HG03520 (cell line): ENCODE results near the gene FOXP3.

Experiments
- ATAC-seq: cut with Tn5 transposase; IDR thresholded peaks from one replicate; pipeline ENCODE4 v1.9.1; 2021; ENCODE audit warnings: mild to moderate bottlenecking, moderate library complexity; ENCODE audit not compliant: unreplicated experiment

The FOXP3 gene

GRCh38 chrX:49250578-49250977 is 13.9 kb downstream of the FOXP3 start:
- no peak for ATAC-seq

DNA sequence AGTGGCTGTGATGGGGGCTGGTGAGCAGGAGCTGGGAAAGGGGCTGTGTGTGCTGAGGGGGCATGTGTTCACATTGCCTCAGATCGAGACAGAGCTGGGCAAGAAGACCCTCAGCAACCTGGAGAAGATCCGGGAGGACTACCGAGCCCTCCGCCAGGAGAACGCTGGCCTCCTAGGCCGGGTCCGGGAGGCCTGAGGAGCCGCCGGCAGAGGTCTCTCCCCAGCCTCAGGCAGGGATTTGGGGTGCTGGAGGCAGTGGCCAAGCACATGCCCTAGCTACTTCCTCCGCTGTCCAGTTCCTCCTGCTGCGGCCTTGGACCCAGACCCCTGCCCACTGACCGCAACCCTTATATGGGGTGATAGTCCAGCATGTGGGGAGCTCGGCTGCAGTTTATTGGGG is 14.4 kb downstream of the FOXP3 start:
- ATAC-seq, result no peak

- ATAC-seq, result no peak
Observed at GRCh38 chrX:49249616-49250015, 14.9 kb downstream of the FOXP3 start.

DNA sequence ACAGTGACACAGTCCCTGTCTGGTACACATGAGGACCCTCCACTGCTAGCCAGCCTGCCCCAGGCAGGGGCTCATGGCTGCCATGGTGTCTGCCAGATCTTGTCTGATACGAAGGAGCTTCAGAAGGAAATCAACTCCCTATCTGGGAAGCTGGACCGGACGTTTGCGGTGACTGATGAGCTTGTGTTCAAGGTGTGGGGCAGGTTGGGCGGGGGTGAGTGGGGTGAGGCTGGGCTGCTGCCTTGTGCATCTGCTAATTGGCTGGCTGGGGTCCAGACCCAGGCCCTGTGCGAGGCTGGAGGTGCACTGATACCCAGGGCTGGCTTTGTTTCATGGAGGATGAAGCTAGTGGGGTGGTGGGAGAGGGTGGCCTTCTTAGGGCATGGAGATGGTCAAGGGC is 15.4 kb downstream of the FOXP3 start:
- no peak for ATAC-seq

GRCh38 chrX:49247916-49248811 is 16.3 kb downstream of the FOXP3 start:
- ATAC-seq, result no peak

GRCh38 chrX:49247346-49247745 is 17.2 kb downstream of the FOXP3 start:
- ATAC-seq, result no peak

- no peak for ATAC-seq
Observed at GRCh38 chrX:49246541-49246940, 18.0 kb downstream of the FOXP3 start.

DNA sequence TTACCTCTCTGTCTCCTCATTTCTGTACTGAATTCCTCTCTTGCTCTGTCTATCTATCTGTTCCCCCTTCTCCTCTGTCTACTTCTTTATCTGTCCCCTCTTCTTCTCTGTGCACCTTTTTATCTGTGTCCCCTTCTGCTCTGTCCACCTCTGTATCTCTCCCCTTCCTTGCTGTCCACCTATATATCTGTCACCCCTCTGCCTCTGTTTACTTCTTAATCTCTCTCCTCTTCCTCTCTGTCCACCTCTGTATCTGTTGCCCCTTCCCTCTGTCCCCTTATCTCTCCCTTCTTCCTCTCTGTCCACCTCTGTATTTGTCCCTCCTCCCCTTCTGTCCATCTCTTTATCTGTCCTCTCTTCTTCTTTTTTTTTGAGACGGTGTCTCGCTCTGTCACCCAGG is 20.3 kb downstream of the FOXP3 start:
- no peak for ATAC-seq

DNA sequence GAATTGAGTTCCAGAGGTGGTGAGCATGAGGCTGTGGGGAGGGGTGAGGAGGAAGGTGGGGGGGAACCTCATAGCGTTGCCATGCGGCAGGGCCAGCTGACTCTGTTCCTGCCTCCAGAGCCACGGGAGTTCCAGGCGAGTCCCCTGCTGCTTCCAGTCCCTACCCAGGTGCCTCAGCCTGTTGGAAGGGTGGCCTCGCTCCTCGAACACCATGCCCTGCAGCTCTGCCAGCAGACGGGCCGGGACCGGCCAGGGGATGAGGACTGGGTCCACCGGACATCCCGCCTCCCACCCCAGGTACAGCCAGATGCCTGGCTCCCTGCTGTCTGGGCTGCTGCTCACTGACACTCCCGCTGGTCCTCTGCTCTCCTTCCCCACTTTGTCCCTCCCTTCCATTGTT is 21.3 kb downstream of the FOXP3 start:
- ATAC-seq, result no peak

GRCh38 chrX:49242545-49243066 is 21.9 kb downstream of the FOXP3 start:
- ATAC-seq, result no peak

DNA sequence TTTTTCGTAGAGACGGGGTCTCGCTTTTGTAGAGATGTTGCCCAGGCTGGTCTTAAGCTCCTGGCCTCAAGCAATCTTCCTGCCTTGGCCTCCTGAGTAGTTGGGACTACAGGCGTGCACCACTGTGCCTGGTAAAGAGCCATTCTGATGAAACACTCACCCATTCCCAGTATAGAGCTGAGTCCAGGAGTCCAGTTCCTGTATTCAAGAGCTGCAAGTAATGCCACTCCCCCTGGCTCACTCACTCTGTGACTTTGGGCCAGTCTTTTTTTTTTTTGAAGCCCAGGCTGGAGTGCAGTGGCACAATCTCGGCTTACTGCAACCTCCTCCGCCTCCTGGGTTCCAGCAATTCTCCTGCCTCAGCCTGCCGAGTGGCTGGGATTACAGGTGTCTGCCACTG is 25.8 kb downstream of the FOXP3 start:
- no peak for ATAC-seq

- ATAC-seq, result no peak
Observed at GRCh38 chrX:49237060-49237459, 27.4 kb downstream of the FOXP3 start.

DNA sequence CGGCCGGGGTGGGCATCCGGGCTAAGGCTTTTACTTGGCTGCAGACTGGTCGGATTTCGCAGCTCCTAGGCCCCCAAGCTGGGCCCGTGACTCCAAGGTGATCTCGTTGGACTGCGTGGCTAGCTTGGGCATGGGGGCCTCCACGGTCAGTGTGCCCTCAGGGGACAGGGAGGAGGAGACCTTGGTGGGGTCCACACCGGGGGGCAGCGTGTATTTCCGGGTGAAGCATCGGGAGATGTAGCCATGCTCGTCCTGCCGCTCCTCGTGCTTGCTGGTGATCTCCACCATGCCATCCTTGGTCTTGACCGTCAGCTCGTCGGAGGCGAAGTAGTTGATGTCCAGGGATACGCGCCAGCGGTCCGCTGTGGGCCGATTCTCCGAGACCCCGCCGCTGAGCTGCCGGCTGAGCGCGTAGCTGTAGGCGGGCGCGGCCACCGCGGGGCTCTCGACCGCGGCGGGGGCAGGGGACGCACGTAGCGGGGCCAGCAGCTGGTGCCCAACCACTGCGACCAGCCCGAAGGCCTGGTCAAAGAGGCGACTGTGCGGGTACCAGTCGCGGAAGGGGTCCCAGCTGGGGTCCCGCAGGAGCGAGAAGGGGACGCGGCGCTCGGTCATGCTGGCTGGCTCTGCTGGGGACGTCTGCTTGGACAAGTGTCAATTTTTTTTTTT is 30.5 kb downstream of the FOXP3 start:
- ATAC-seq, result no peak

GRCh38 chrX:49233176-49233575 is 31.3 kb downstream of the FOXP3 start, which contains the start of gene CACNA1F:
Gene CACNA1F (minus strand): TSS chrX:49233340. CDS start chrX:49233309, 31 bp downstream.
- no peak for ATAC-seq

- ATAC-seq, result no peak
Observed at GRCh38 chrX:49232525-49232924, 32.0 kb downstream of the FOXP3 start.

GRCh38 chrX:49231333-49232000 is 33.0 kb downstream of the FOXP3 start:
- ATAC-seq, result no peak

DNA sequence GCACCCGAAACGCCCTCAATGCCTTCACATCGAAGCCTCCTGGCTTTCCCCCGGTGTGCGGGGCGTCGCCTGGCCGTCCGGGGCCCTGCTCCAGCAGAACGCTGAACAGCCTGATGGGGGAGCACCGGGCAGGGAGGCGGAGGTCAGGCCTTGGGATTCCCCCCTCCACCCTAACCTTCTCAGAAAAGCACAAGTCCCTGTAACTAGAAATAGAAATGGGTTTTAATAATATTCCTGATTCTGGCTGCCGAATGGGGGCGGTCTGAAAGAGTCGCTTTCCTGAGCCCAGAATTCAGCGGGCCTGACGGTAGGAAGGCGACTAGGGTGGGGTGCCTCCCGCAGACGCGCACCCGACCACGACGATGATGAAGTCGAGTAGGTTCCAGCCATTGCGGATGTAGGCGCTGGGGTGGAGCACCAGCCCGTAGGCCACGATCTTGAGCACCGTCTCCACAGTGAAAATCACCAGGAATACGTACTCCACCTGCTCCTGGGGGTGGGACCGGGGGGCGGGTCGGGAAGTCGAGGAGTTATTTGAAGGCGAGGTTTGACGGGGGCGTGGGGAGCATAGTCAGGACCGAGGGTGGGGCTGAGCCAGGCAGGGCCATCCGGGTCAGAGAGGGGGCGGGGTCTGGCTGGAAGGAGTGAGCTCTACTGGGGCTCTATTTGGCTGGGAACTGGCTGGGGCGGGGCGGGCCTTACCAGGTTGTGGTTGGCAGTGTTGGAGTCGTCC is 33.8 kb downstream of the FOXP3 start:
- peak; percentile 45 for ATAC-seq

GRCh38 chrX:49228185-49228584 is 36.3 kb downstream of the FOXP3 start:
- ATAC-seq, result no peak

DNA sequence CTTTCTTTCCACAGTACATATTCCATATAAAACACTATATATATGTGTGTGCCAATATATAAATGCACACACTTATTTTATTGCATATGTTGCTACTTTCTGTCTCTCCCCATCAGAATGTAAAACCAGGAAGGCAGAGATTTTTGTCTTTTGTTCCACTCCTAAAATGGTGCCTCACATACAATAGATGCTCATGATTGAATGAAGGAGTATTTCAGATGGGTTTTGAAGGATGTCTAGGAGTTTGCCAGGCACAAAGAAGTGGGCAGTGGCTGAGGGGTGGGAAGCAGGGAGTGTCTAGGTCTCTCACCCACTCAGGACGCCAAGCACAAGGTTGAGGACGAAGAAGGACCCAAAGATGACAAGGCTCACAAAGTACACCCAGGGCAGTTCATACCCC is 36.8 kb downstream of the FOXP3 start:
- ATAC-seq, result no peak

DNA sequence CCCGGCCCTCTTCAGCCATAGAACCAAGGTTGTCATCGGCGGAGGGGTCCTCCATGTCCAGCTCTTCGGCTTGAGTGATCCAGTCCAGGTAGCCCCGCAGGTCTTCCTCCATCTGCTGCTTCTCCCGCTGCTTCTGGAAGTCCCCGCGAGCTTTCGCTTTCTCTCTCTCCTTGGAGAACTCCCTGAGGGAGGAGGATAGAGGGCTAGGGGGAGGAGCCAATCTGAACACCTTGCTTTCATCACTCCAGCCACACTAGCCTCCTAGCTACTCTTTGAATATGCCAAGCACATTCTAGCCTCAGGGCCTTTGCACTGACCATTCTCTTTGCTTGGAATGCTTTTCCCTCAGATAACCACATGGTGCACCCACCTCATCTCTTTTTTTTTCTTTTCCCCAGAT is 37.6 kb downstream of the FOXP3 start:
- ATAC-seq, result no peak

GRCh38 chrX:49225858-49226257 is 38.7 kb downstream of the FOXP3 start:
- ATAC-seq, result no peak
